ENCODE results near the gene MRPL51.

MRPL51 gene

DNA sequence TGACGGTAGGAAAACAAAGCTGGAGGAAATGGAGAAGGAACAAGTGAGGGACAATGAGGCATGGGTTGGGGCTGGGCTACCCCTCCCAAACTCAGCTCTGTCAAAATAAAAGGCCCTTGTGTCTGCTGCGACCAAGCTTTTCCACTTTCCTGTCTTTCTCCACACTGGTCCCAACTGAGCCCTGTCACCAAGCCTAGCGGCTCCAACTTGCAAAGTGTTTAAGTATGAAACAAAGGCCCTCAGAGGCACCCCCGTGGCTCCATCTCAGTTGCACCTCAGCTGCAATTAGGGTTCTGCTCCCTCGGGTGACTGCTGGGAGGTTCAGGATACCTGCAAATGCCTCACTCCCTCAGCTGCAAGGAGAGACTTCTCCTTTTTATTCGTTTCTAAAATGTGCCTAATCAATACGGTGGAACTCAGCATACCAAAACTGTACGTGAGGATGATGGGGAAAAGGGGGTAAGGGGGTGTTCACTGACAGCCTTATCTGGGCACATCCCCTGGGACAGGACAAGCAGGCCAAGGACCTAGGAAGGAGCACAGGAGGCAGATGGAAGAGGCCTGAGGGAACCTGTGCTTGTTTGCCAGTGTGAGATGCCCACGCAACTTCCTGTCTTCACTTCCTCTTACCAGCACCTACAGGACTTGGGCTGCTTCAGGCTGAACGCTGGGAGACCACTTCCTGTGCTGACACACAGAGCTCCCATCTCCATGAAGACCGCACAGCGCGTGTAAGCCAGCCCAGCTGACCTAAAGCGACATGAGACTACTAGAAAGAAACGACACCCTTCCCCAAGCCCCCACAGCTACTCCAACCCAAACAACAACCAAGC lies 31.4 kb downstream of the MRPL51 start:
- peak; percentile 73 for DNase-seq (ENCODE audit: low read depth)

DNA sequence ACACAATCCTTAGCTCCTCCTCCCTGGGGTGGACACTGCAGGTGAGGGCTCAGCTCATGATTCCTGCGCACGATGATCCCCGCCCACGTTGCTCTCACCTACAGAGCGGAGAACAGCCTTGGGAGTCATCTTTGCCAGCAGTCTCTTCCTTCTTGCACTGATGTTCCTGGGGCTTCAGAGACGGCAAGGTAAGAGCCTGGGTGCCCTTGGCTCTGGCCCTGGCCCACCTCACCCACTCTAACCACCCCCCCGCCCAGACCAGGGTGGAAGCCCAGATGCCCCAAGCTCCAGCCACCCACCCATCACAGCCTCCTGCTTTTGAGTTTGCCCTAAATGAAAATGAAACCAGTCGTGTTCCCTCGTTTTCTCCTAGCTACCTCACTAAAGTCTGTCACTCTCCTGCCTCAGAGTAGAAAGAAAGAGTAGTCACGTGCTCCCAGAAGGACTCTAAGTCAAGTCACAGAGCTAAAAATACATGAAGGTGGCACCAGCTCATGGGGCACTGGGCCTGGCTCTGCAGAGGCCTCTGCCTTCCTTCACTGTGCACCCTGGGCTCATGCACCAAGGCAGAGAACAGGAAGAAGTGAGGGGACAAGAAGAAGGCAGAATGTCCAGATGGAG lies 32.2 kb downstream of the MRPL51 start:
- DNase-seq (ENCODE audit: low read depth) = no peak

- no peak for DNase-seq (ENCODE audit: low read depth)
Measured at GRCh38 chr12:6459004-6459337, 34.1 kb downstream of the MRPL51 start.

DNA sequence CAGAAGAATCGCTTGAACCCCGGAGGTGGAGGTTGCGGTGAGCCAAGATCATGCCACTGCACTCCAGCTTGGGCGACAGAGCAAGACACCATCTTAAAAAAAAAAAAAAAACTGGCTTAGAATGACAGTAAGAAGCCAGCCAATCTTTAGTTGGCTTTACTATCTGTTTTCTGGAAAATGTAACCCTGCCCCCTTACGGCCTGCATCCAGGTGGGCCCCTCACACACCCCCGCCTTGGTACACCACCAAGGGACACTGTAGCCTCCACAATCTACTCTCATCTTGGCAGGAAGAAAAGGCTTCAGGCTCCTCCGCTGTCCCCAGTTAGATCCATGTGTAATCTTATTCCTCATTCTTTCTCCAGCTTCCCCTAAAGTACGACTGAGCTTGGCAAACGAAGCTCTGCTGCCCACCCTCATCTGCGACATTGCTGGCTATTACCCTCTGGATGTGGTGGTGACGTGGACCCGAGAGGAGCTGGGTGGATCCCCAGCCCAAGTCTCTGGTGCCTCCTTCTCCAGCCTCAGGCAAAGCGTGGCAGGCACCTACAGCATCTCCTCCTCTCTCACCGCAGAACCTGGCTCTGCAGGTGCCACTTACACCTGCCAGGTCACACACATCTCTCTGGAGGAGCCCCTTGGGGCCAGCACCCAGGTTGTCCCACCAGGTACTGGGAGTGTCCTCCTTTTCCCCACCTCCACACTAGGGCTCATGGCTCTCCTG lies 34.6 kb downstream of the MRPL51 start:
- no peak for DNase-seq (ENCODE audit: low read depth)

GRCh38 chr12:6457220-6457945 lies 35.7 kb downstream of the MRPL51 start:
- no peak for DNase-seq (ENCODE audit: low read depth)

DNA sequence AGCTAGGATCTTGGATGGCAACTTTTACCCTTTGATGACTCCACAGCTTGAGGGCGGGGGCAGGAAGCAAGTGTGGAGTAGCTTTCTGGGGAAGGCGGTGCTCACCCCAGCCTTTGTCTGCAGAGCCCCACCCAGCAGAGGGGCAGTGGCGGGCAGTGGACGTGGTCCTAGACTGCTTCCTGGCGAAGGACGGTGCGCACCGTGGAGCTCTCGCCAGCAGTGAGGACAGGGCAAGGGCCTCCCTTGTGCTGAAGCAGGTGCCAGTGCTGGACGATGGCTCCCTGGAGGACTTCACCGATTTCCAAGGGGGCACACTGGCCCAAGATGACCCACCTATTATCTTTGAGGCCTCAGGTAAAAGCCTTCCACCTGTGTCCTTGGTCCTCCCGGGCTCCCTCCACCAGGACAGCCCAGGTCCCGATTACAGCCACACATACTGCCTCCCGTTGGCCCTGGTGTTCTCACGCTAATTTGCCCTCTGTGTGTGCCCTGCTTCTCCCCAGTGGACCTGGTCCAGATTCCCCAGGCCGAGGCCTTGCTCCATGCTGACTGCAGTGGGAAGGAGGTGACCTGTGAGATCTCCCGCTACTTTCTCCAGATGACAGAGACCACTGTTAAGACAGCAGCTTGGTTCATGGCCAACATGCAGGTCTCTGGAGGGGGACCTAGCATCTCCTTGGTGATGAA lies 40.0 kb downstream of the MRPL51 start:
- no peak for DNase-seq (ENCODE audit: low read depth)

DNA sequence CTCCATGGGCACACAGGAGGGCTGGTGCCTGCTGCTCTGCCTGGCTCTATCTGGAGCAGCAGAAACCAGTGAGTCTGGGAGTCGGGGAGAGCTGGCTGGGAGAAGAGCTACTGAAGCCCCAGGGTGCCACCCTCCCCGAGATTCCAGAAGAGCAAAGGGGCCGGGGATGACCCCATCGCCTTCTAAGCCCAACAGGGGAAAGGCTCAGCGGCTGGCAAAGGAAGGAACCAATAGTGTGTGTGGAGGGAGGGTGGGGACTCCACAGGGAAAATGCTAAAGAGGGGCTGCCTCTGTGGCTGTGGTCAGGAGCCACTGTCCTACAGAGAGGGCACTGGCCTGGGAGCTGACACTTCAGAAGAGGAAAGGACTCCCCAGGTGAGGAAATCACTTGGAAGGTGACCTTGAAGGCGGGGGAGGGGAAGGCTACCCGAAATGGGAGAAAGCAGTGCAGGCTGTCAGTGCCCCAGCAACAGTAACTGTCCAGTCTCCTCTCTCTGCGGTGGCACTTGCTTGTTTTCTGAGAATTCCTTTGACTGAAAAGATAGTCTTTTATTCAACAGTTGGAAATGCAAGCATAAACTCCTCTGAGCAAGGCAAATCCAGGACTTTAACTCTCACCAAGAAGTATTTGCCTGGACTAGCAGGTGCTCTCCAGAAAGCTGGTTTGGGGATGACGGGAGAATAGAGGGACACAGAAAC lies 40.7 kb downstream of the MRPL51 start:
- DNase-seq (ENCODE audit: low read depth) = peak; percentile 40

- peak; percentile 85 for DNase-seq (ENCODE audit: low read depth)
Measured at GRCh38 chr12:6451348-6452244, 41.5 kb downstream of the MRPL51 start, which contains the start of gene TAPBPL. TSS of gene TAPBPL (plus strand) at chr12:6452042. CDS start at chr12:6452249, 207 bp downstream.

DNA sequence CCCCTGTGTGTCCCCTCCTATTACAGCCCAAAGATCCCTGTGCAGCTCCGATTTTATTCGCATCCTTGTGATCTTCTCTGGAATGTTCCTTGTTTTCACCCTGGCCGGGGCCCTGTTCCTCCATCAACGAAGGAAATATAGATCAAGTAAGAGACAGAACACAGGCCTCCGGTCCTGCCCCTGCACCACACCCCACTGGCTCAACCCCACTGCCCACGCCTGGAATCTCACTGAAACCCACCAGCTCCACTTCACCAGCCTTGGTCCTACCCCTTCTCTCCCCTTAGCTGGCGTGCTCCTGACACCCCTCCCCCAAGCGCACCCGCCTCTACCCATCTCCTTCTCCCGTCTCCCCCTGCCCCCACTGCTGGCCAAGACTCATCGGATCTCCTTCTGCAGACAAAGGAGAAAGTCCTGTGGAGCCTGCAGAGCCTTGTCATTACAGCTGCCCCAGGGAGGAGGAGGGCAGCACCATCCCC lies 42.2 kb downstream of the MRPL51 start:
- no peak for DNase-seq (ENCODE audit: low read depth)

- no peak for DNase-seq (ENCODE audit: low read depth)
Measured at GRCh38 chr12:6450091-6450868, 42.8 kb downstream of the MRPL51 start.

DNA sequence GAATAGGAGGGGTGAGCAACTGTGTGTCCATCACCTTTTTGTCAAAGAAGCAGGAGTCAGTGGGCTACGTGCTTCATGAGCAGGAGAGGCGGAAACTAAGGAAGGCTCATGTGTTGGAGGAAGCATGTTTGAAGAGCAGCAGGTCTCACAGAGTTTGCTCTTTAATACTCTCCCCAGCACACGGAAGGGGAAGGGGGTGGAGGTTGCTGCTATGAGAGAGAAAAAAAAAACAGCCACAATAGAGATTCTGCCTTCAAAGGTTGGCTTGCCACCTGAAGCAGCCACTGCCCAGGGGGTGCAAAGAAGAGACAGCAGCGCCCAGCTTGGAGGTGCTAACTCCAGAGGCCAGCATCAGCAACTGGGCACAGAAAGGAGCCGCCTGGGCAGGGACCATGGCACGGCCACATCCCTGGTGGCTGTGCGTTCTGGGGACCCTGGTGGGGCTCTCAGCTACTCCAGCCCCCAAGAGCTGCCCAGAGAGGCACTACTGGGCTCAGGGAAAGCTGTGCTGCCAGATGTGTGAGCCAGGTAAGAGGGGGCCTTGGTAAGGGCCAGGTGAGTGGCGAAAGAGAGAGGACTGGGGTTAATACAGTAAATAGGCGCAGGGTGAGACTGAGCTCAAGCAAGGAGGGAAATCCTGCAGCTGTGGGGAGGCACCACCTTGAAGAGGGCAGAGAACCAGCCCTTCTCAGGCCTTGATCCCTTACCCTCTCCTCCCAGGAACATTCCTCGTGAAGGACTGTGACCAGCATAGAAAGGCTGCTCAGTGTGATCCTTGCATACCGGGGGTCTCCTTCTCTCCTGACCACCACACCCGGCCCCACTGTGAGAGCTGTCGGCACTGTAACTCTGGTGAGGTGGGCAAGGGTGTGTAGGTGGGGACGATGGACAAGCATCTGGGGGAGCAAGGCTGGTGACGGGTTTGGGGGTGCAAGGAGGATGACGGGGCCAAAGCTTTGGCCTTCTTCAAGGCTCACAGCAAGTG lies 48.1 kb downstream of the MRPL51 start, which contains the start of gene CD27:
CD27 (plus strand) TSS at position 252 of the 985 bp plus-strand sequence; CDS start at position 393, 141 bp downstream.
- DNase-seq (ENCODE audit: low read depth) = no peak

- DNase-seq (ENCODE audit: low read depth) = no peak
Measured at GRCh38 chr12:6444031-6444430, 49.0 kb downstream of the MRPL51 start.

DNA sequence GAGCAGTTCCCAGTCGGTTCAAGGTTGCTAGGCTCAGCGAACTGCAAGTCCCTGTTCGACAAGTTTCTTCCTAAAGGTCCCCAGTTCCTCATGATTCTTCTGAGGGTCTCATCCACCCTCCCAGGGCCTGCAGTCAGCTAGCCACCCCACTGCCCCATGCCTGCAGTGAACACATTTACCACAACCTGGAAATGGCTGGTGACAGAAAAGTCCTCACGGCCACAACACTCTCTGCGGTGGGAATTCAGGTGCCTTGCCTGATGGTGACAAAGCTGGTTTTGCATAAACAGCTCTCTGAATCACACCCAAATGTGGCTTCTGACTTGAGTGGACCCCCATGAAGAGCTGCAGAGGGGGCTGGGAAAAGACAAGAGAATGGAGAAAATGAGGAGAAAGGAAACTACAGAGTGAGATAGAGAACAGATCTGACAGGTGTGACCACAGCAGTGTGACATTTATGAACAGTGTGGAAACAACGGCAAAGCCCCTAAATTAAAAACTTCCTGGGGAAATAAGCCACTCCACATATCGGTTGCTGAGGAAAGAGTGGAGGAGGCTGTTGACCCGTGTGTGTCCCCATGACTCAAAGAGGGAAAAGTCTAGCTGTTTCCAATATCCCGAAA lies 49.6 kb downstream of the MRPL51 start:
- DNase-seq (ENCODE audit: low read depth) = no peak

DNA sequence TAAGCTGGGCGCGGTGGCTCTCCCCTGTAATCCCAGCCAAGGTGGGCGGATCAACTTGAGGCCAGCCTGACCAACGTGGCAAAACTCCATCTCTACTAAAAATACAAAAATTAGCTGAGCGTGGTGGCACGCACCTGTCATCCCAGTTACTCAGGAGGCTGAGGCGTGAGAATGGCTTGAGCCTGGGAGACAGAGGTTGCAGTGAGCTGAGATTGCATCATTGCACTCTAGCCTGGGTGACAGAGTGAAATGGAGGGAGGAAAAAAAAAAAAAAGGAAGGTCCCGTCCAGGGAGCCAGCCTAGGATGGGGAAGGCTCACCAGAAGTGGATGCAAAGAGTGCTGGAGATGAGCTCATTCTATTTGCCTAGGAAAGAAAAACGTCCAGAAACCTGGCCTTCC lies 50.2 kb downstream of the MRPL51 start:
- DNase-seq (ENCODE audit: low read depth) = no peak
